HL-60 (cell line): Measurements from ENCODE around the gene EFCAB14.

ENCODE experiments used
- CTCF ChIP-seq: IDR thresholded peaks from one replicate; pipeline ENCODE4 v1.5.1; 2011; ENCODE audit warnings: low read length, control low read depth, inconsistent platforms; ENCODE audit not compliant: insufficient read depth
- POLR2AphosphoS5 ChIP-seq: IDR thresholded peaks from 2 replicates; pipeline ENCODE4 v1.6.1; 2012; ENCODE audit warnings: low read depth
- REST ChIP-seq: IDR thresholded peaks from 2 replicates; pipeline ENCODE4 v1.6.1; 2012; ENCODE audit warnings: low read depth; ENCODE audit not compliant: insufficient replicate concordance

- TF ChIP-seq CTCF = no peak
- TF ChIP-seq REST = no peak
- no peak for TF ChIP-seq POLR2AphosphoS5
Measured at GRCh38 chr1:46643368-46643775, 75.5 kb downstream of the EFCAB14 start.
